Omental fat pad (tissue), 4 donors: ENCODE measurements around the gene TOX2. TPM values are rescaled to one million over a fixed set of nuclear protein-coding genes. Genes with fewer than 3 reads are reported as not detected.

Source experiments
- ATAC-seq: fragments of 150-250 bp; one replicate; pipeline ENCODE4 v1.9.1; 2016; ENCODE audit warnings: mild to moderate bottlenecking, moderate library complexity; ENCODE audit not compliant: low FRiP score
- DNase-seq: peaks from one replicate; pipeline ENCODE4 v3.0.0-alpha.2; 2019; ENCODE audit warnings: low spot score
- total RNA-seq, 4 donors: library from RNA; depleted of rRNA; stranded (reverse); fragments of >200 nt; gene quantifications; one replicate each; pipeline ENCODE4 v1.1.0, GENCODE V29; 2016
- TF ChIP-seq, protein P1 (sequence below), 3 donors: fragments of 450-650 bp; IDR thresholded peaks; one replicate each; pipeline ENCODE4 v1.5.1; 2016 to 2017; ENCODE audit warnings: antibody characterized with exemption in 3 of 3, mild to moderate bottlenecking in 3 of 3, moderate library complexity in 2 of 3

TOX2 gene
- total RNA-seq, 4 donors from 2014 or later, result 0.44 to 7.1 (median 1.0) TPM

DNA sequence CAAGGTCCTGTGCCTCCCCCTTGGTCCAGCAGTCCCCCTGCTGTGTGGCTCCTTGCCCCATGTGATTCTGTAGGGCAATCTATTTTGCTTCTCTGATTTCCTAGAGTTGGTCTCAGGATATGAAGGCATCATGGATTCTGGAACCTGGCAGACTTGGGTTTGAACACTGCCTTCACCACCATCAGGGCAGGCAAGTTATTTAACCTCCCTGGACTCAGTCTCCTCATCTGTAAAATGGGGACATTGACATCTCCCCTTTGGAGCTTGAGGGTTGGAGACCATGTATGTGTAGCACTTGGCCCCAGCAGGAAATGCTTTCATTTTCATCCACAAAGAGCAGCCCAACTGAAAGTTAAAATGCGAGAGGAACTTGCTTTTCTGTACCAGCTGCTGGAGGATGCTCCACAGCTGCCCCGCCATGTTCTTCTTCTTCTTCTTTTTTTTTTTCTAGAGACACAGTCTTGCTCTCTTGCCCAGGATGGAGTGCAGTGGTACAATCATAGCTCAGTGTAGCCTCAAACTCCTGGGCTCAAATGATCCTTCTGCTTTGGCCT lies 6.7 kb downstream of the TOX2 start:
- DNase-seq, result no peak
- ATAC-seq, result no peak
- TF ChIP-seq, protein P1, sequence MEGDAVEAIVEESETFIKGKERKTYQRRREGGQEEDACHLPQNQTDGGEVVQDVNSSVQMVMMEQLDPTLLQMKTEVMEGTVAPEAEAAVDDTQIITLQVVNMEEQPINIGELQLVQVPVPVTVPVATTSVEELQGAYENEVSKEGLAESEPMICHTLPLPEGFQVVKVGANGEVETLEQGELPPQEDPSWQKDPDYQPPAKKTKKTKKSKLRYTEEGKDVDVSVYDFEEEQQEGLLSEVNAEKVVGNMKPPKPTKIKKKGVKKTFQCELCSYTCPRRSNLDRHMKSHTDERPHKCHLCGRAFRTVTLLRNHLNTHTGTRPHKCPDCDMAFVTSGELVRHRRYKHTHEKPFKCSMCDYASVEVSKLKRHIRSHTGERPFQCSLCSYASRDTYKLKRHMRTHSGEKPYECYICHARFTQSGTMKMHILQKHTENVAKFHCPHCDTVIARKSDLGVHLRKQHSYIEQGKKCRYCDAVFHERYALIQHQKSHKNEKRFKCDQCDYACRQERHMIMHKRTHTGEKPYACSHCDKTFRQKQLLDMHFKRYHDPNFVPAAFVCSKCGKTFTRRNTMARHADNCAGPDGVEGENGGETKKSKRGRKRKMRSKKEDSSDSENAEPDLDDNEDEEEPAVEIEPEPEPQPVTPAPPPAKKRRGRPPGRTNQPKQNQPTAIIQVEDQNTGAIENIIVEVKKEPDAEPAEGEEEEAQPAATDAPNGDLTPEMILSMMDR (IDR thresholded peaks at IDR 0.05), result no peak

DNA sequence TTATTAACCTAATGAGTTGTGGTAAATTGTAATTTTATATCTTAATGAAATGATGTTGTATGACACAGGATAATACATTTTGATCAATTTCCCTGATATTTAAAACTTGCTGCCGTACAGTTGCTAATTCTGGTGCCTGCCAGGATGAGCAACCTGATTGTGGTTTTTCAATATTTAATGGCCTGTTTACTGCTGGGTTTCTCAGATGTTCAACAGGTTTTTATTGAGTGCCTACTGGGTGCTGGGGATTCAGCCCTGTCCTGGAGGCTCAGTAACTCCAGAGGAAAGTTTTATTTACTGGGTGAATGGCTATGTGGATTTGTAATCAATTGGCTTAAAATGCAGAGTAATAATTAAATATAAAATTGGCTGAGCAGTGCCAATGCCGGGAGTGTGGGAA lies 8.0 kb downstream of the TOX2 start:
- DNase-seq (no peak), ATAC-seq (no peak)
- TF ChIP-seq, protein P1 (IDR thresholded peaks at IDR 0.05), result no peak

DNA sequence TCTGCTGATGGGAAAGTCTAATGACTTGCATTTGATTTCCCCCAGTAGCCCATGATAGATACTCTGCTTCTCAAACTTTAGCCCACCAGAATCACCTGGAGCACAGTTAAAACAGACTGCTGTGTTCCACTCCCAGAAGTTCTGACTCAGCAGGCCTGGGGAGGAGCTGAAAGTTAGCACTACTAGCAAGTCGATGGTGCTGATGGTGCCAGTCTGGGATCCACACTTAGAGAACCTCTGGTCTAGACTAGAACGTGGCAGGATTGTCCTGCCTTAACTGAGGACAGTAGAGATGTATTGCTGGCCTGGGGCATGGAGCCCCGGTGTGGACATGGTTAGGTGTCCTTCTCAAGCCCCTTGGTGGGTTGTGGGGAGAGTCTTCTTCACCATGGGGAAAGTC lies 8.7 kb downstream of the TOX2 start:
- TF ChIP-seq, protein P1 (IDR thresholded peaks at IDR 0.05), result no peak
- ATAC-seq (no peak), DNase-seq (no peak)

DNA sequence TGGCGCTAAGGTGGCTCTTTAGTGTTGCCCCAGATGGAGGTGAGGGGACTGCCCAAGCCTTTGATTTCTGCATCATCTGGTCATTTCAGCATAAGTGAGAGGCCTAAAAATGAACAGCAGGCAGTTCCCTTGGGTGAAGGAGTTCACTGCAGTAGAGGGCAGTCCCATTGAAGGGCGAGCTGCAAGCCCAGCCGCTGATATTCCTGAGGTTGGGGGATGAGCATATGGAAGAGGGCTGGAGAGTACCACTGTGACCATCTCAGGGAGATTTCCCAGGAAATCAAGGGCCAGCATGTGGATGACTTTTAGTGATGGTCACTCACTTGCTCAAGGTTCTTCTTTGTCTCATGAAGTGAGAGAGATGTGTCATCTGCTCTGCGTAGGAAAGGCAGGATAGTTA lies 9.3 kb downstream of the TOX2 start:
- DNase-seq (no peak), ATAC-seq (no peak)

DNA sequence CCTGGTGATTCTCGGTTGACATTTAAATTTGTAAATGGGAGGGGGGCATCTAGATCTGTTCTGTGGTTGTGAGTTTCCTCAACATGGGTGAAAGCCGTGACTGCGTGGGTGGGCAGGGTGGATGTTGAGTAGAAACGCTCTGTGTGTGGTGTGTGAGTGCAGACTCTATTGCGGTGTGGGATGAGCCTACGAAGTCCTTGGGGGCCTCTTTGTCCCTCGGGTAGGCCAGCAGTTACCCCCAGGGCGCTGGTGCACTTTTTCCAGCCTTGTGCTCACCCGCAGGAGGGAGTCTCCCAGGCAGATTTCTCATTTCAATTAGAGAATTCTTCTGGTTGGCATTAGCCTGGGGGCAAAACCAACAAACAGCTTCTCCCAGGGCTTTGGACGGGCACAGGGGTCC lies 10.6 kb downstream of the TOX2 start:
- TF ChIP-seq, protein P1 (IDR thresholded peaks at IDR 0.05), result no peak
- ATAC-seq, result no peak
- DNase-seq, result no peak

More for the DNA sequence above, 9.3 kb downstream of the TOX2 start:
- TF ChIP-seq, protein P1 (IDR thresholded peaks at IDR 0.05), result no peak

DNA sequence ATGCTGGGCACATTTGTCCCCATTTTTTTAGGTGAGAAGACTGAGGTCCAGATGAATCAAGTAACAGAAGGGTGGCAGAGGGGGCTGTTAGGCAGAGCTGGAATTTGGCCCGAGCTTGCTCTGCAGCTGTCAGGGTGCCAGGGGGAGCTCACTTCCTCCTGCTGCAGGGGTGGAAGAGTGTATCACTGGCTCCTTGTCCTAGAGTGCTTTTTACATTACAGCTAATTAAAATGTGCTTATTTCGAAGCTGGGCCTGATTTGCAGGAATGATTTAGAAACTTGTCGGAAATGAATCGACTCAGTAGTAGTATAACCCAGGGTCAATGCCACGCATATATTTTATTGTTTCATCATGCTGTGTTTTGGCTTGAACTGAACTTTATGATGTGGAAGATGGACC lies 11.1 kb downstream of the TOX2 start:
- TF ChIP-seq, protein P1 (IDR thresholded peaks at IDR 0.05), result no peak
- DNase-seq, result no peak
- ATAC-seq, result no peak

DNA sequence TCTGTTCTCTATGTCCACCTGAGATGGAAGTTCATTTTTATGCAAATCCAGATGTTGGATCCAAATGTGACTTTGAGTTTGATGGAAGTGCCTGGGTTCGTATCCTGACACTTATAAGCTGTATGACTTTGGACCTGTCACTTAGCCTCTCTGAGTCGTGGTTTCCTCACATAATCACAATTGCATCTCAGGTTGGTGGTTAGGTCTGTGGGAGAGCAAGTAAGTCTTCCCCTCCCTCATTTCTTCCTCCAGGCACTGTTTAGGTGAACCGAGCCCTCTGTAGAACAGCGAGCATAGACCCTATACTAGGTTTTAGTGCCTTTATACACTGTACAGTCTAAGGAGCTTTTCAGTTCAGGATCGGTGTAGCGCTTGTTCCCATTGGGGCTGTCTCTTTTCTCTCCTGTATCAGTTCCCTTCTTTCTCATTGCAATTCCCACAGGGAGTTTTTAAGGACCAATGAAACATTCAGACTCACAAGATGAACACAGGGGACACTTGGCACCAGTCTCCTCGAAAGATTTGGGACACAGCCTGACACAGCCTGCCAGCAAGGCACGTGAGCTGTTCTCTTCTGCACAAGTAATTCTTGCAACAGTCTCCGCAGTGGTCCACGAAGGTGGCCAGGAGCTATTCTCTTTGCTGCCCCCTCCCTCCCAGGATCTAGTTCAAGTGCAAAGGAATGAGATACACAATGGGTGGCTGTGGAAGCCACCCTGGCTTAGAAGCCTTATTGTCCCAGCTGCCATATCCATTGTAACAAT lies 11.8 kb downstream of the TOX2 start:
- TF ChIP-seq, protein P1 (IDR thresholded peaks at IDR 0.05), result no peak
- DNase-seq (no peak), ATAC-seq (no peak)
